MCF 10A (cell line): ENCODE data around the gene STAT5B. TPM values are rescaled to one million over a fixed set of nuclear protein-coding genes. Genes with fewer than 3 reads are reported as not detected.
"Not testable (repeated sequence)": the region's sequence is repeated elsewhere in the genome, so short reads cannot be mapped to it uniquely, and the experiment has no call there.

ENCODE experiments used
- BruUV-seq: library from RNA; stranded (reverse); fragments of 400-500 nt; replicated peaks from 2 replicates; lab custom pipeline; 2021; lab: Mats Ljungman, UMichigan
- CTCF ChIA-PET: fragments of 300-600 bp; sonication (Branson Sonifier 250); formaldehyde crosslinking; extraction: SDS; loops from one replicate; lab custom pipeline; 2021; ENCODE audit warnings: antibody characterized with exemption, inconsistent platforms; lab: Yijun Ruan, JAX
- POLR2A ChIA-PET: fragments of 300-600, 350-650 bp; sonication (Branson Sonifier 250); formaldehyde crosslinking; extraction: SDS; loops from one replicate; lab custom pipeline; 2020; ENCODE audit warnings: antibody characterized with exemption, inconsistent platforms; lab: Yijun Ruan, JAX
- DNase-seq: peaks from one replicate; pipeline ENCODE4 v3.0.0-alpha.2; 2018; ENCODE audit not compliant: unreplicated experiment
- H3K27ac Mint-ChIP-seq: one replicate; pipeline ENCODE4 v1.8.0; 2022; ENCODE audit warnings: mild to moderate bottlenecking, low read depth, mixed read lengths; ENCODE audit not compliant: unreplicated experiment
- H3K27me3 Mint-ChIP-seq: one replicate; pipeline ENCODE4 v1.8.0; 2022; ENCODE audit warnings: mixed read lengths; ENCODE audit not compliant: insufficient read depth, unreplicated experiment
- H3K36me3 Mint-ChIP-seq: one replicate; pipeline ENCODE4 v1.8.0; 2022; ENCODE audit warnings: mild to moderate bottlenecking, moderate library complexity, mixed read lengths; ENCODE audit not compliant: insufficient read depth, unreplicated experiment
- H3K4me1 Mint-ChIP-seq: one replicate; pipeline ENCODE4 v1.8.0; 2022; ENCODE audit warnings: mixed read lengths; ENCODE audit not compliant: insufficient read depth, unreplicated experiment
- H3K4me3 Mint-ChIP-seq: one replicate; pipeline ENCODE4 v1.8.0; 2022; ENCODE audit warnings: mild to moderate bottlenecking, moderate library complexity, mixed read lengths; ENCODE audit not compliant: unreplicated experiment
- H3K9me3 Mint-ChIP-seq: one replicate; pipeline ENCODE4 v1.8.0; 2022; ENCODE audit warnings: mixed read lengths; ENCODE audit not compliant: unreplicated experiment
- CTCF ChIP-seq: fragments of 200-600 bp; IDR thresholded peaks from one replicate; pipeline ENCODE4 v1.8.0; 2022; ENCODE audit warnings: antibody characterized with exemption, mild to moderate bottlenecking; ENCODE audit not compliant: unreplicated experiment
- intact Hi-C: fragments of 100-400 bp; cut with micrococcal nuclease; formaldehyde crosslinking; loops from 2 replicates; pipeline ENCODE4 v1.14.1; 2022
- total RNA-seq: library from RNA; stranded (reverse); gene quantifications from 2 replicates; pipeline ENCODE4 v1.2.3, GENCODE V29; 2022

The STAT5B gene
- total RNA-seq, 1 experiment from 2014 or later, result 29.8 TPM

- DNase-seq, result no peak
- intact Hi-C loops, result no loop called here
- ChIA-PET CTCF (no interaction called here), POLR2A (interaction anchor here (0.6 kb wide), 2 partner anchors 23 to 527 kb away, joined by 3 read pairs; no protein-coding TSS in a partner anchor)
- H3K36me3 Mint-ChIP-seq, result no peaks in the 10 kb centered on the region
- peaks cover 7% of the 10 kb centered on the region for H3K9me3 Mint-ChIP-seq
- H3K4me1 Mint-ChIP-seq, result peaks cover 19% of the 10 kb centered on the region
- H3K4me3 Mint-ChIP-seq, result no peak overlapping the region
- TF ChIP-seq CTCF, result no peak
- no peak overlapping the region for H3K27ac Mint-ChIP-seq
- no TSS peak for BruUV-seq
- H3K27me3 Mint-ChIP-seq, result no peaks in the 10 kb centered on the region
Observed at GRCh38 chr17:42249681-42250446, 26.3 kb downstream of the STAT5B start.

GRCh38 chr17:42248351-42249179, 27.6 kb downstream of the STAT5B start:
- intact Hi-C loops, result no loop called here
- no TSS peak for BruUV-seq
- Mint-ChIP-seq H3K4me1 (peaks cover 13% of the 10 kb centered on the region), H3K9me3 (no peaks in the 10 kb centered on the region), H3K27me3 (no peaks in the 10 kb centered on the region), H3K4me3 (no peak overlapping the region), H3K36me3 (no peaks in the 10 kb centered on the region), H3K27ac (no peak overlapping the region)
- CTCF ChIA-PET, result interaction anchor here (0.6 to 0.8 kb wide), 3 partner anchors 26 to 825 kb away, joined by 3 read pairs; no protein-coding TSS in a partner anchor
- no peak for TF ChIP-seq CTCF
- DNase-seq, result no peak
- POLR2A ChIA-PET, result interaction anchor here (0.6 to 0.9 kb wide), 3 partner anchors 55 to 528 kb away, joined by 3 read pairs; no protein-coding TSS in a partner anchor

GRCh38 chr17:42247734-42248133, 28.5 kb downstream of the STAT5B start:
- no TSS peak for BruUV-seq
- H3K9me3 Mint-ChIP-seq, result no peaks in the 10 kb centered on the region
- H3K27ac Mint-ChIP-seq, result no peak overlapping the region
- ChIA-PET POLR2A (interaction anchor here (0.6 kb wide), 1 partner anchor 256 kb away, joined by 3 read pairs; no protein-coding TSS in a partner anchor), CTCF (interaction anchor here (0.6 to 0.8 kb wide), 2 partner anchors 457 to 824 kb away, joined by 3 read pairs; no protein-coding TSS in a partner anchor)
- intact Hi-C loops, result no loop called here
- H3K27me3 Mint-ChIP-seq, result no peaks in the 10 kb centered on the region
- H3K4me1 Mint-ChIP-seq, result peaks cover 6% of the 10 kb centered on the region
- DNase-seq, result no peak
- no peak for TF ChIP-seq CTCF
- H3K4me3 Mint-ChIP-seq, result no peak overlapping the region
- no peaks in the 10 kb centered on the region for H3K36me3 Mint-ChIP-seq

- ChIA-PET POLR2A (no interaction called here), CTCF (interaction anchor here (0.5 to 0.6 kb wide), 2 partner anchors 215 to 218 kb away, joined by 3 read pairs; no protein-coding TSS in a partner anchor)
- Mint-ChIP-seq H3K4me1 (no peaks in the 10 kb centered on the region), H3K9me3 (no peaks in the 10 kb centered on the region), H3K27me3 (no peaks in the 10 kb centered on the region), H3K36me3 (no peaks in the 10 kb centered on the region), H3K4me3 (no peak overlapping the region), H3K27ac (no peak overlapping the region)
- no peak for DNase-seq
- intact Hi-C loops, result no loop called here
- BruUV-seq, result no TSS peak
- TF ChIP-seq CTCF, result no peak
Observed at GRCh38 chr17:42246515-42246914, 29.7 kb downstream of the STAT5B start.

- ChIA-PET POLR2A (interaction anchor here (0.6 to 1.0 kb wide), 2 partner anchors 12 to 178 kb away, joined by 3 read pairs; partner anchors contain the start of gene CAVIN1), CTCF (interaction anchor here (0.6 to 1.1 kb wide), 2 partner anchors 29 to 123 kb away, joined by 3 to 5 read pairs; no protein-coding TSS in a partner anchor)
- DNase-seq, H3K4me1 Mint-ChIP-seq, H3K9me3 Mint-ChIP-seq, H3K4me3 Mint-ChIP-seq, H3K36me3 Mint-ChIP-seq, H3K27ac Mint-ChIP-seq, H3K27me3 Mint-ChIP-seq, BruUV-seq, intact Hi-C loops: not testable (repeated sequence)
Observed at GRCh38 chr17:42245183-42245582, 31.0 kb downstream of the STAT5B start.
